Liver (tissue), 9 donors: ENCODE data around the gene NPAS1. TPM values are rescaled to one million over a fixed set of nuclear protein-coding genes. Genes with fewer than 3 reads are reported as not detected.

Experiments used
- DNase-seq: peaks from one replicate; pipeline ENCODE4 v3.0.0-alpha.2; 2017; ENCODE audit warnings: low spot score
- H3K27ac ChIP-seq, 2 donors: one replicate each; pipeline ENCODE4 v1.7.0; 2013; ENCODE audit warnings: inconsistent platforms in 2 of 2, low read length in 2 of 2, control low read depth in 1 of 2, low read depth in 1 of 2, mild to moderate bottlenecking in 1 of 2
- H3K27me3 ChIP-seq, 4 donors: one replicate each; pipeline versions ENCODE4 v1.6.1 to v1.7.0; 2013; ENCODE audit warnings: low read length in 3 of 4, inconsistent platforms in 1 of 4, mild to moderate bottlenecking in 1 of 4, moderate library complexity in 1 of 4; ENCODE audit not compliant: control insufficient read depth in 4 of 4, insufficient read depth in 4 of 4
- H3K36me3 ChIP-seq, 4 donors: one replicate each; pipeline versions ENCODE4 v1.6.1 to v1.7.0; 2013; ENCODE audit warnings: low read length in 3 of 4, mild to moderate bottlenecking in 3 of 4, low read depth in 1 of 4, moderate library complexity in 1 of 4; ENCODE audit not compliant: control insufficient read depth in 4 of 4, insufficient read depth in 3 of 4
- H3K4me1 ChIP-seq, 4 donors: one replicate each; pipeline versions ENCODE4 v1.6.1 to v1.7.0; 2013; ENCODE audit warnings: low read length in 3 of 4, mild to moderate bottlenecking in 3 of 4, moderate library complexity in 1 of 4; ENCODE audit not compliant: control insufficient read depth in 4 of 4, insufficient read depth in 4 of 4
- H3K4me3 ChIP-seq, 3 donors: one replicate each; pipeline versions ENCODE4 v1.6.1 to v1.7.0; 2013; ENCODE audit warnings: low read length in 3 of 3, control low read depth in 1 of 3, low read depth in 1 of 3, mild to moderate bottlenecking in 1 of 3
- H3K9ac ChIP-seq, 2 donors: one replicate each; pipeline ENCODE4 v1.7.0; 2013; ENCODE audit warnings: low read length in 2 of 2, mild to moderate bottlenecking in 2 of 2, moderate library complexity in 2 of 2, control low read depth in 1 of 2, low read depth in 1 of 2
- H3K9me3 ChIP-seq, 4 donors: one replicate each; pipeline versions ENCODE4 v1.6.1 to v1.7.0; 2013; ENCODE audit warnings: low read length in 3 of 4; ENCODE audit not compliant: control insufficient read depth in 4 of 4
- ATF3 ChIP-seq: IDR thresholded peaks from 2 replicates; pipeline ENCODE4 v1.6.1; 2016; ENCODE audit warnings: antibody characterized with exemption
- CTCF ChIP-seq: fragments of 150-350 bp; IDR thresholded peaks from 2 replicates; pipeline ENCODE4 v1.5.1; 2017; ENCODE audit warnings: improper control_type of control experiment, low read depth, low read length; ENCODE audit not compliant: missing input control
- EGR1 ChIP-seq, 2 donors: IDR thresholded peaks; 2 replicates each; pipeline ENCODE4 v1.6.1; 2016 to 2018; ENCODE audit warnings: antibody characterized with exemption in 2 of 2, low read depth in 2 of 2
- FOXA1 ChIP-seq: IDR thresholded peaks from 2 replicates; pipeline ENCODE4 v1.6.1; 2016; ENCODE audit warnings: antibody characterized with exemption
- FOXA2 ChIP-seq: IDR thresholded peaks from 2 replicates; pipeline ENCODE4 v1.6.1; 2016; ENCODE audit warnings: antibody characterized with exemption
- GABPA ChIP-seq, 2 donors: IDR thresholded peaks in 1 of 2; conservative IDR thresholded peaks in 1 of 2; 2 replicates each; pipeline ENCODE4 v1.6.1; 2016; ENCODE audit warnings: antibody characterized with exemption in 2 of 2, mild to moderate bottlenecking in 1 of 2, moderate library complexity in 1 of 2
- HNF4A ChIP-seq, 2 donors: conservative IDR thresholded peaks; 2 replicates each; pipeline ENCODE4 v1.6.1; 2016; ENCODE audit warnings: antibody characterized with exemption in 2 of 2, mild to moderate bottlenecking in 2 of 2
- HNF4G ChIP-seq: IDR thresholded peaks from 2 replicates; pipeline ENCODE4 v1.6.1; 2016; ENCODE audit warnings: antibody characterized with exemption
- JUND ChIP-seq, 2 donors: IDR thresholded peaks; 2 replicates each; pipeline ENCODE4 v1.6.1; 2016; ENCODE audit warnings: antibody characterized with exemption in 2 of 2
- MAX ChIP-seq: IDR thresholded peaks from 2 replicates; pipeline ENCODE4 v1.6.1; 2016; ENCODE audit warnings: antibody characterized with exemption
- NR2F2 ChIP-seq: IDR thresholded peaks from 2 replicates; pipeline ENCODE4 v1.6.1; 2016; ENCODE audit warnings: antibody characterized with exemption
- RAD21 ChIP-seq, 2 donors: IDR thresholded peaks; 2 replicates each; pipeline ENCODE4 v1.6.1; 2016; ENCODE audit warnings: antibody characterized with exemption in 2 of 2, mild to moderate bottlenecking in 2 of 2
- REST ChIP-seq: IDR thresholded peaks from 2 replicates; pipeline ENCODE4 v1.6.1; 2016; ENCODE audit warnings: antibody characterized with exemption, mild to moderate bottlenecking
- RXRA ChIP-seq, 2 donors: IDR thresholded peaks; 2 replicates each; pipeline ENCODE4 v1.6.1; 2017 to 2018; ENCODE audit warnings: antibody characterized with exemption in 2 of 2, mild to moderate bottlenecking in 1 of 2
- SP1 ChIP-seq: IDR thresholded peaks from 2 replicates; pipeline ENCODE4 v1.6.1; 2018; ENCODE audit warnings: antibody characterized with exemption, mild to moderate bottlenecking
- TAF1 ChIP-seq: conservative IDR thresholded peaks from 2 replicates; pipeline ENCODE4 v1.6.1; 2016; ENCODE audit warnings: antibody characterized with exemption, mild to moderate bottlenecking
- YY1 ChIP-seq: IDR thresholded peaks from 2 replicates; pipeline ENCODE4 v1.6.1; 2016; ENCODE audit warnings: antibody characterized with exemption, mild to moderate bottlenecking
- ZBTB33 ChIP-seq: IDR thresholded peaks from 2 replicates; pipeline ENCODE4 v1.6.1; 2016; ENCODE audit warnings: antibody characterized with exemption
- WGBS: extraction: QIAGEN DNeasy Blood & Tissue Kit; methylation state at CpG from one replicate; pipeline ENCODE4 v1.1.7; 2013; 5-methylcytosine and 5-hydroxymethylcytosine counted together
- polyA plus RNA-seq, 2 donors: library from polyadenylated mRNA; stranded (reverse) in 1 of 2; unstranded in 1 of 2; fragments of 200-250 nt in 1 of 2; fragments of >200 nt in 1 of 2; fragmentation: Nextera tagmentation in 1 of 2; extraction: Ambion mirVana in 1 of 2; gene quantifications; one replicate each; pipeline versions ENCODE4 v1.2.1 to v1.2.3, GENCODE V29; 2013 to 2015
- total RNA-seq, 2 donors: library from RNA; depleted of rRNA; stranded (reverse); fragments of >200 nt; gene quantifications; one replicate each; pipeline ENCODE4 v1.2.3, GENCODE V29; 2014
- donor health status: healthy.
- donor health status: healthy.
- donor health status: healthy.
- donor health status: healthy.
- donor health status: healthy.

Gene NPAS1
- total and polyA plus RNA-seq, 4 donors = 0.22 TPM; not detected in 3

- TF ChIP-seq ZBTB33 (no peak), SP1 (no peak)
Measured at GRCh38 chr19:47069795-47070194, 50.2 kb downstream of the NPAS1 start (continued).

GRCh38 chr19:47070756-47071155 lies 51.1 kb downstream of the NPAS1 start:
- TF ChIP-seq GABPA (IDR thresholded peaks at IDR 0.05 in 1 of 2, conservative IDR thresholded peaks at IDR 0.05 in 1 of 2) = no peak
- no peak for TF ChIP-seq JUND (IDR thresholded peaks at IDR 0.05)
- TF ChIP-seq RXRA (IDR thresholded peaks at IDR 0.05) = no peak
- no peak for TF ChIP-seq YY1
- no peak for TF ChIP-seq EGR1 (IDR thresholded peaks at IDR 0.05; ENCODE audit: low read depth in 2 of 2)
- TF ChIP-seq TAF1 = no peak
- no peak for TF ChIP-seq ATF3
- Histone ChIP-seq H3K4me3 (no peak overlapping the region), H3K4me1 (no peaks in the 10 kb centered on the region), H3K27me3 (no peaks in the 10 kb centered on the region), H3K9me3 (no peaks in the 10 kb centered on the region), H3K27ac (no peak overlapping the region), H3K9ac (no peak overlapping the region), H3K36me3 (peaks cover 12 to 78% (median 39%) of the 10 kb centered on the region in 4 donors)
- WGBS = 96% methylated on average over 18 of the region's 18 CpGs
- no peak for DNase-seq

- Histone ChIP-seq H3K9ac (no peak overlapping the region), H3K9me3 (no peaks in the 10 kb centered on the region), H3K27ac (no peak overlapping the region), H3K27me3 (no peaks in the 10 kb centered on the region), H3K4me1 (no peaks in the 10 kb centered on the region), H3K36me3 (peaks cover 17 to 75% (median 39%) of the 10 kb centered on the region in 4 donors), H3K4me3 (no peak overlapping the region)
- TF ChIP-seq SP1 (no peak), YY1 (no peak), RXRA (IDR thresholded peaks at IDR 0.05) (no peak), HNF4G (no peak), RAD21 (IDR thresholded peaks at IDR 0.05) (no peak), JUND (IDR thresholded peaks at IDR 0.05) (no peak), FOXA1 (no peak), CTCF (no peak), NR2F2 (no peak), REST (no peak), FOXA2 (no peak), MAX (no peak), HNF4A (conservative IDR thresholded peaks at IDR 0.05) (no peak), GABPA (IDR thresholded peaks at IDR 0.05 in 1 of 2, conservative IDR thresholded peaks at IDR 0.05 in 1 of 2) (no peak), ZBTB33 (no peak), TAF1 (no peak), EGR1 (IDR thresholded peaks at IDR 0.05; ENCODE audit: low read depth in 2 of 2) (no peak), ATF3 (no peak)
- 93% methylated on average over 12 of the region's 12 CpGs for WGBS
- DNase-seq = no peak
Measured at GRCh38 chr19:47071731-47072130, 52.1 kb downstream of the NPAS1 start.
